ENCODE data around the gene DRGX. TPM values are rescaled to one million over a fixed set of nuclear protein-coding genes. Genes with fewer than 3 reads are reported as not detected.
A peak's percentile ranks its signal among the peaks of the same experiment; 100 is the strongest.

DRGX gene
- total and polyA plus RNA-seq, 2 experiments from 2014 or later: not detected

DNA sequence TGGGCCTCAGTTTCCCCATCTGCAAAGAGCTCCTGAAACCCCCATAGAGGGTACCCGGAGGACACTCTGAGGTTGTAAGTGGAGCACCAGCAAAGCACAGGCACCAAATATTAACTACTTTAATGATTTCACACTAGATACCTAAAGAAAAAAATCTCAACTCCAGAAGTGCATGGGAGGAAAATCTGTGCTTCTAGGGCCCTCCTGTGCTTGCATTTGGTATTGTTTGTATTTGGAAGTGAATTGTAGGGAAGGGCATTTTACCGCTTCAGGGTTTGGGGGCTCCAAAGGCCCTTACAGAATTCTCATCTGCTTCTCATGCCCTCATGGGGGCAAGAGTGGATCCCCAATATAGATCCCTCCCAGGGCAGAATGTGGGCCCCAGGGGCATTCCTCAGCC lies 22.4 kb upstream of the DRGX start:
- DNase-seq (ENCODE audit: low spot score): no peak
- H3K4me1 ChIP-seq (ENCODE audit: insufficient read depth): peaks cover 12% of the 10 kb centered on the region
- H3K79me2 ChIP-seq: no peaks in the 10 kb centered on the region
- no peak overlapping the region for H3K4me3 ChIP-seq
- 97% methylated on average over 2 of the region's 2 CpGs for WGBS (ENCODE audit: low lambda C conversion rate, missing lambda C conversion rate)
- H3K9me3 ChIP-seq (ENCODE audit: low read depth): no peaks in the 10 kb centered on the region
- peak overlapping the region; percentile 36 for H3K4me2 ChIP-seq
- no peak for TF ChIP-seq EZH2 (IDR thresholded peaks at IDR 0.05; ENCODE audit: borderline replicate concordance)
- no peak for TF ChIP-seq EZH2phosphoT487 (IDR thresholded peaks at IDR 0.05; ENCODE audit: low read depth, severe bottlenecking, unreplicated experiment)
- TF ChIP-seq, protein P1, sequence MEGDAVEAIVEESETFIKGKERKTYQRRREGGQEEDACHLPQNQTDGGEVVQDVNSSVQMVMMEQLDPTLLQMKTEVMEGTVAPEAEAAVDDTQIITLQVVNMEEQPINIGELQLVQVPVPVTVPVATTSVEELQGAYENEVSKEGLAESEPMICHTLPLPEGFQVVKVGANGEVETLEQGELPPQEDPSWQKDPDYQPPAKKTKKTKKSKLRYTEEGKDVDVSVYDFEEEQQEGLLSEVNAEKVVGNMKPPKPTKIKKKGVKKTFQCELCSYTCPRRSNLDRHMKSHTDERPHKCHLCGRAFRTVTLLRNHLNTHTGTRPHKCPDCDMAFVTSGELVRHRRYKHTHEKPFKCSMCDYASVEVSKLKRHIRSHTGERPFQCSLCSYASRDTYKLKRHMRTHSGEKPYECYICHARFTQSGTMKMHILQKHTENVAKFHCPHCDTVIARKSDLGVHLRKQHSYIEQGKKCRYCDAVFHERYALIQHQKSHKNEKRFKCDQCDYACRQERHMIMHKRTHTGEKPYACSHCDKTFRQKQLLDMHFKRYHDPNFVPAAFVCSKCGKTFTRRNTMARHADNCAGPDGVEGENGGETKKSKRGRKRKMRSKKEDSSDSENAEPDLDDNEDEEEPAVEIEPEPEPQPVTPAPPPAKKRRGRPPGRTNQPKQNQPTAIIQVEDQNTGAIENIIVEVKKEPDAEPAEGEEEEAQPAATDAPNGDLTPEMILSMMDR (IDR thresholded peaks at IDR 0.05; ENCODE audit: poor library complexity): no peak
- no peaks in the 10 kb centered on the region for H3K9me2 ChIP-seq (replicated peaks; ENCODE audit: insufficient read depth)
- H3K27me3 ChIP-seq: peaks cover 4% of the 10 kb centered on the region
- H2AFZ ChIP-seq: no peak overlapping the region
- H3K36me3 ChIP-seq (replicated peaks; ENCODE audit: insufficient read depth, low read depth): no peaks in the 10 kb centered on the region
- H3K27ac ChIP-seq: peak overlapping the region; percentile 86
- no peaks in the 10 kb centered on the region for H4K20me1 ChIP-seq (ENCODE audit: insufficient read depth, poor library complexity, severe bottlenecking)

DNA sequence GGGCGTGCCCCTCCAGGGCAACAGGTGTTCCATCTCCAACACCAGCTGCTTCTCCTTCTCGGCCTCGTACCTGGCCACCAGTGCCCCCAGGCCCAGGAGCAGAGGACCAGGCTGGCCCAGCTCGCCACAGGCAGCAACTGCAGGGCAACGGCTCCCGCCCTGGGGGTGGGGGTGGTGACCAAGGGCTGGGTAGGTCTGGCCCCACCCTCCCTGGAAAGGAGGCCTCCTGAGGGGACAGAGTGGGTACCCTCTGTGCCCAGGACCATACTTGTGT lies 22.1 kb upstream of the DRGX start:
- no peaks in the 10 kb centered on the region for H3K79me2 ChIP-seq
- H3K27ac ChIP-seq: no peak overlapping the region
- no peak overlapping the region for H2AFZ ChIP-seq
- whole genome bisulfite sequencing (ENCODE audit: low lambda C conversion rate, missing lambda C conversion rate): 89% methylated on average over 6 of the region's 6 CpGs
- H3K9me2 ChIP-seq (replicated peaks; ENCODE audit: insufficient read depth): no peaks in the 10 kb centered on the region
- H3K4me1 ChIP-seq (ENCODE audit: insufficient read depth): peaks cover 12% of the 10 kb centered on the region
- peaks cover 4% of the 10 kb centered on the region for H3K27me3 ChIP-seq
- DNase-seq (ENCODE audit: low spot score): no peak
- H3K4me2 ChIP-seq: no peak overlapping the region
- H3K36me3 ChIP-seq (replicated peaks; ENCODE audit: insufficient read depth, low read depth): no peaks in the 10 kb centered on the region
- H3K9me3 ChIP-seq (ENCODE audit: low read depth): no peaks in the 10 kb centered on the region
- TF ChIP-seq EZH2 (IDR thresholded peaks at IDR 0.05; ENCODE audit: borderline replicate concordance): no peak
- TF ChIP-seq, protein P1 (IDR thresholded peaks at IDR 0.05; ENCODE audit: poor library complexity): no peak
- TF ChIP-seq EZH2phosphoT487 (IDR thresholded peaks at IDR 0.05; ENCODE audit: low read depth, severe bottlenecking, unreplicated experiment): no peak
- no peak overlapping the region for H3K4me3 ChIP-seq
- no peaks in the 10 kb centered on the region for H4K20me1 ChIP-seq (ENCODE audit: insufficient read depth, poor library complexity, severe bottlenecking)

DNA sequence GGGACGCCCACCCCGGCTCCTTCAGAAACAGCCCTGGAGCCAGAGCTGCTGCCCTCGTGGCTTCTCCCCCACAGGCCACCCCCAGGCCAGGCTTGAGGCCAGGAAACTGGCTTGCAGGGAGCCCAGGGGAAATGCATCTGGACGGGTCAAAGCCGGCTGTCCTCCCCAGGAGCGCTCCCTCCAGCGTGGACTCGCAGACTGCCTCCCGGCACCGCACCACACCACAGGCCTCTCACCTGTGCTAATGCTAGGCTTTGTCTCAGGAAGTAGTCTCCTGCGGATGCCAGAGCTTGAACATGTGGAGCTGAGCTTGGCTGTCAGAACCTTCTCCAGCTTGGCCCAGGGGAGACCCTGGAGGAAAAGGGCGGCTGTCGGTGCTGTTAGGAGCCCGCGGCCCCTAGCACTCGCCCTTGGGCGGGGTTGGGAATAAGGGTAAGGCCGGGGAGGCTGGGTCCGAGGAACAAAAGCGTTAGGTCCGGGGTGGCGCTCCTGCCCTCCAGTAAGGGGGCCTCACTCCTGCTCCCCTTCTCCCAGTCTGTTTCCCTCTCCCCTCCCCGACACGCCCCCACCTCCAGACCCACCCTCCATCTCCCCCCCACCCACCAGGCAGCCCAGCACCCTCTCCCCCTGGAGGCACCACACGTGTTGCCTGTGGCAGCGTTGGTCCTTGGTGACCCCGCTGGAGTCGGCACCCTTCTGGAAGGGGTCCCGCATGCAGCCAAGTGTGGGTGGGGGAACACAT lies 21.6 kb upstream of the DRGX start:
- no peak overlapping the region for H3K4me2 ChIP-seq
- H3K27me3 ChIP-seq: peaks cover 4% of the 10 kb centered on the region
- WGBS (ENCODE audit: low lambda C conversion rate, missing lambda C conversion rate): 91% methylated on average over 19 of the region's 29 CpGs
- TF ChIP-seq EZH2phosphoT487 (IDR thresholded peaks at IDR 0.05; ENCODE audit: low read depth, severe bottlenecking, unreplicated experiment): no peak
- TF ChIP-seq, protein P1 (IDR thresholded peaks at IDR 0.05; ENCODE audit: poor library complexity): no peak
- TF ChIP-seq EZH2 (IDR thresholded peaks at IDR 0.05; ENCODE audit: borderline replicate concordance): no peak
- H4K20me1 ChIP-seq (ENCODE audit: insufficient read depth, poor library complexity, severe bottlenecking): no peaks in the 10 kb centered on the region
- no peak for DNase-seq (ENCODE audit: low spot score)
- H3K4me3 ChIP-seq: no peak overlapping the region
- H3K27ac ChIP-seq: no peak overlapping the region
- no peaks in the 10 kb centered on the region for H3K9me3 ChIP-seq (ENCODE audit: low read depth)
- H3K79me2 ChIP-seq: no peaks in the 10 kb centered on the region
- H3K4me1 ChIP-seq (ENCODE audit: insufficient read depth): peaks cover 12% of the 10 kb centered on the region
- no peaks in the 10 kb centered on the region for H3K9me2 ChIP-seq (replicated peaks; ENCODE audit: insufficient read depth)
- H3K36me3 ChIP-seq (replicated peaks; ENCODE audit: insufficient read depth, low read depth): no peaks in the 10 kb centered on the region
- H2AFZ ChIP-seq: no peak overlapping the region
